Hepatic stellate cell (primary cell): ENCODE measurements around the gene SUSD4.

Experiments
- DNase-seq: peaks from one replicate; pipeline ENCODE4 v3.0.0; 2011; ENCODE audit warnings: low spot score

SUSD4 gene

GRCh38 chr1:223180731-223181321 is 183.2 kb downstream of the SUSD4 start:
- no peak for DNase-seq

DNA sequence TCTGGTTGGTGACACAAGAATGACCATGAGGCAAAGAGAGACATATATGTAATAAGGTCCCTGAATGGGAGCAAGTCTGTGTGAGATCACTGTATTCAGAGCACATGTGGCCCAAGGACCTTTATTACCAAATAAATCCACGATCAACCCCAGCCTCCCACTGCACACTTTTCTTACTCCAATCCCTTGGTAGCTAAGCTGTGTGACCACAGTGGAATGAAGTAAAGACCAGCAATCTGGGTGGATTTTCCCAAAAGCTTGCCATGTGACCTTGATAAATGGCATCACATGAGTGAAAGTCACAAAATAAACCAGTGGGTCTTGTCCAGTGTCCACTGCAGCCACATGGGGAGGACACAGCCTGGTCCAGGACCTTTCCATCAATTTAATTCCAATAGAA is 184.2 kb downstream of the SUSD4 start:
- no peak for DNase-seq

DNA sequence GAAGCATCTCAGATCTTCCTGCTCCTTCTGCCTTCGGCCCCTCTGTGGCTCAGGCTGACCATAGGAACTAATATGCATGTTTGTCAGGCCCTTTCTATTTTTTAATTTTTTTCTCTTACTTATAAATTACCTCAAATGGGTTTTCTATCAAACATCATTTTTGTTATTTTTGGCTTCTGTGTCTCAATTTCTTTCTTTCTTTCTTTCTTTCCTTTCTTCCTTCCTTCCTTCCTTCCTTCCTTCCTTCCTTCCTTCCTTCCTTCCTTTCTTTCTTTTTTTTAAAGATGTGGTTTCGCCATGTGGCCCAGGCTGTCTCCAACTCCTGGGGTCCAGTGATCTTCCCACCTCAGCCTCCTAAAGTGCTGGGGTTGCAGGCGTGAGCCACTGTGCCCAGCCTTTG is 184.7 kb downstream of the SUSD4 start:
- DNase-seq: no peak

- DNase-seq: no peak
Observed at GRCh38 chr1:223177681-223178080, 186.3 kb downstream of the SUSD4 start.

GRCh38 chr1:223176437-223176836 is 187.5 kb downstream of the SUSD4 start:
- DNase-seq: no peak

GRCh38 chr1:223175633-223176032 is 188.3 kb downstream of the SUSD4 start:
- DNase-seq: no peak

GRCh38 chr1:223175032-223175431 is 188.9 kb downstream of the SUSD4 start:
- DNase-seq: no peak
